Esophagus muscularis mucosa (tissue), 4 donors: ENCODE measurements around the gene JARID2.

Experiments used
- CTCF ChIP-seq, 3 experiments: fragments of 200-600 bp in 2 of 3; fragments of 450-650 bp in 1 of 3; sonication (generic) in 2 of 3; IDR thresholded peaks; one replicate each; pipeline ENCODE4 v1.5.1; 2017 to 2019; ENCODE audit warnings: antibody characterized with exemption in 3 of 3, mild to moderate bottlenecking in 2 of 3, moderate library complexity in 1 of 3
- EP300 ChIP-seq: sonication (generic); formaldehyde crosslinking; IDR thresholded peaks from one replicate; pipeline ENCODE4 v1.6.1; 2017; ENCODE audit warnings: antibody characterized with exemption
- POLR2A ChIP-seq: fragments of 450-650 bp; IDR thresholded peaks from one replicate; pipeline ENCODE4 v1.6.1; 2017; ENCODE audit warnings: antibody characterized with exemption, moderate library complexity, mild to moderate bottlenecking, low read depth

GRCh38 chr6:15218401-15218800 lies 27.5 kb upstream of the JARID2 start:
- TF ChIP-seq CTCF (IDR thresholded peaks at IDR 0.05), result no peak
- no peak for TF ChIP-seq POLR2A
- no peak for TF ChIP-seq EP300
